Colon (tissue), 2 donors: ENCODE results near the gene NMRK1.
A peak's percentile ranks its signal among the peaks of the same experiment; 100 is the strongest.

Experiments used
- FAIRE-seq: peaks from 2 replicates; lab custom pipeline; 2012; peaks lifted over from hg19 to GRCh38; lab: Jason Lieb, UNC
- donor health status: control.
- donor health status: control.

NMRK1 gene

DNA sequence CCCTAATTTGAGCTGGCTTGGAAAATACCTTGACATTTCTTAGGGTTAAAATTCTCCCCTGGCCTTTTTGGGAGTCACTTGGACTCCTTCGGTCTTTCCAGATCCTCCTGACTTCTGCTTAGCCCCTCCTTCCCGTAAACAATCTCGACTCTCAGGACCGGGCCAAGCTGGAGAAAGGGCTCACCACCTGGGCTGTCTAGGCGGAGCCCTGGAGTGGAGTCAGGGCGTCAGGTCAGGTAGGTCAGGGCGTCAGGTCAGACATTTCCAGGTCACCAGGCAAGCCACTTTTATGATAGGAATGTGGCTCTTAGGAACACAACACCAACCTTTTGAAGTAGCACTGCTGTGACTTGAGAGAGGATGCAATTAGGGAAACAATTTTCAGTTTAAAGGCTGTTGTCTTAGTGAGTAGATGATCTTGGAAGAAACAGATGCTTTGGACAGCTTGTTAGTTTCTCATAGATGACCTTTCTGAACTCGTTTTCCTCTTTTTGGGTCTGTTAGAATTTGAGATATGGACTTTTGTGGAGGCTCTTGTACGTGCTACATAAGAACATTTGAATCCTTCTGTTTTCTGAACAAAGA, 13.1 kb upstream of the NMRK1 start:
- no peak for FAIRE-seq

DNA sequence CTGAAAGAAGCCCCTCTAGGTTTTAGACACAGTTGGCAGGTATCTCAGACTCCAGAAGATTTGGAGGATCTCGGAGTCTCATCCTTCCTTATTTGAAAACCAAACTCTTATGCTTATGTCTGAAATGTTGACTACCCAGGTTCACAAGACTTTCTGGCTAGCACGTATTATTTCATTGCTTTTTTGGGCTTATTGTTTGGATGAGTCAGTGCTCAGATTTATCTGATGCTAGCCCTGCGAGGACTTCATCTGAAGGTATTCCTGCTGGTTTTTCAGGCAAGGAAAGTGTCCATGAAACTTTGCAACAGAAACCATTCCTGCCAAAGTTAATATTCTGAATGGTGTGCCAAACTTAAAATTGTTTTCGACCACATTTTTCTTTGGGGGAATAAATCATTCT, 8.8 kb upstream of the NMRK1 start:
- FAIRE-seq = no peak

DNA sequence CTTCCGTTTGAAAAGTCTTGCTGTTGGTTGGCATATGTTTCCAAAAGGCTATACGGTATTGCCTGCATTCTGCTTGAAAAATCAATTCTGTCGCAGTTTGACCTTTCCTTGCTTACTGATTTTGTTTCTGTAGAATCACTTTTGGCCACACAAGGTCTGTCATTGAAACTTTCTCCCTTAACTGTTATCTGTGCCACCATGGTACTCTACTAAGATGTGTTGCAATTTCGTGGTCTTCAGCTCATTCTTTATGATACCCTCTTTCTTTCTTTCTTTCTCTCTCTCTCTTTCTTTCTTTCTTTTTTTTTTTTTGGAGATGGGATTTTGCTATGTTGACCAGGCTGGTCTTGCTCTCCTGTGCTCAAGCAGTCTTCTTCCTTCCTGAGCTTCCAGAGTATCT, 4.8 kb upstream of the NMRK1 start:
- FAIRE-seq = no peak

- FAIRE-seq = no peak
Observed at GRCh38 chr9:75090579-75090978, 2.6 kb upstream of the NMRK1 start.

DNA sequence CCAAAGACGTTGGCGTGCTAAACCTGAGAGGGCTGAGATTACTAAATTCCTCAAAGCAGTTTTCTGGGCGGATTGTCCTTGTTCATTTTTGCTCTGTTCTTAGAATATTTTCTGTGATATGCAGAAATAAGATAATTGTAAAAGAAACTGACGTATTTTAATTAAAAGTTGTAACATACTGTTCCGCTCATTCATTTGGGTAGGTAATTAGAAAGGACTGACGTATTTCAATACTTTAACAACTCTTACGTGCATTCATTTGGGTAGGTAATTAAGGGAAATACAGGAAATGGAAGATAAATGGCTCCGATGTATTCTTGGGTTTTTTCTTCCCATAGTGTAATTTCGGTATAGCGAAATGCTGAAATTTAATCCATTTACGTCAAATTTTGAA, 1.4 kb upstream of the NMRK1 start:
- no peak for FAIRE-seq

- FAIRE-seq = no peak
Observed at GRCh38 chr9:75088646-75089372, 854 bp upstream of the NMRK1 start.

- FAIRE-seq = no peak
Observed at GRCh38 chr9:75087289-75087823, 599 bp downstream of the NMRK1 start.

DNA sequence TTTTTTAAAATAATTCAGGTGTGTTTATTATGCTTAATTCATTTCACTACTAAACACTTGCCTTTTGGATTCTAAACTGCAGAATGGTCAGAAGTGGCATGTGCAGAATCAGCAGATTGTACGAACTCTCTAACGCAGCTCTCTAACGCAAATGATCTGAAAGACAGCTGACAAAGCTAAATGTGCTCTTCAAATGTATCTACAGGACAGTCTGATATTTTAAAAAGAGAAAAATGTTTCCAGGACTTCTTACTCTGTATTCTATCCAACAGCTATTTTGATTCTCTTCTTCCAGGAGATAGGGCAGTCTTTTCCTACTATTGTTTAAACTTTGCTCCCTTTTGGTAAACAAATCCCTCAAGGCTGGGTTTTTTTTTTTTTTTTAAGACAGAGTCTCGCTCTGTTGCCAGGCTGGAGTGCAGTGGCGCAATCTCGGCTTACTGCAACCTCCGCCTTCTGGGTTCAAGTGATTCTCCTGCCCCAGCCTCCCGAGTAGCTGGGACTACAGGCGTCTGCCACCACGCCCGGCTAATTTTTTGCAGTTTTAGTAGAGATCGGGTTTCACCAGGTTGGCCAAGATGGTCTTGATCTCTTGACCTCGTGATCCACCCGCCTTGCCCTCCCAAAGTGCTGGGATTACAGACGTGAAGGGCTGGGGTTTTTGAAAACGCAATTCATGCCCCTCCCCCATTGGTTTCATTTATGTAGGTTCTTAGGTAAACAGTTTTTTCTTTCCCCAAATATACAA, 1.2 kb downstream of the NMRK1 start:
- no peak for FAIRE-seq

DNA sequence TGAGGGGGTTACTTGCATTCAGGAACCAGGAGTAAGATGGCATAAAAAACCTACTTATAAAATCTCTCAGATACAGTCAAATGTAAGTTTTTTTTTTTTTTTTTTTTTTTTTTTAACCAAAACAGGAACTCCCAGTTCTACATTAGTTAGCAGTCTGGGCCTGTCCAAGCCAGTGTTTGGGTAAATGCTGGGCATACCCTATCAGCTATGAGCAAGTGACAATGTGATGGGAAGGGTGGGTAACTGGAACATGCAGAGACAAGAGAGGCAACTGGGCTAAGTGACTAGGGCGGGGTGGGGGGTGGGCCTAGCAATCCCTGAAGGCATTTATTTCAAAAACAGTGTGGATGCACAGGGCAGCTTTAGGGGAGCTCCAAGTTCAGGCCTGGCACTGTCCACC, 2.3 kb downstream of the NMRK1 start:
- no peak for FAIRE-seq

- FAIRE-seq = no peak
Observed at GRCh38 chr9:75084081-75084672, 3.8 kb downstream of the NMRK1 start.

- FAIRE-seq = no peak
Observed at GRCh38 chr9:75083188-75083970, 4.6 kb downstream of the NMRK1 start.

GRCh38 chr9:75081632-75082031, 6.3 kb downstream of the NMRK1 start:
- FAIRE-seq = no peak

GRCh38 chr9:75072895-75073294, 15.1 kb downstream of the NMRK1 start:
- FAIRE-seq = no peak

GRCh38 chr9:75071530-75072122, 16.3 kb downstream of the NMRK1 start:
- FAIRE-seq = peak; percentile 62

GRCh38 chr9:75069171-75069570, 18.8 kb downstream of the NMRK1 start:
- FAIRE-seq = no peak

- no peak for FAIRE-seq
Observed at GRCh38 chr9:75067894-75068293, 20.1 kb downstream of the NMRK1 start.

DNA sequence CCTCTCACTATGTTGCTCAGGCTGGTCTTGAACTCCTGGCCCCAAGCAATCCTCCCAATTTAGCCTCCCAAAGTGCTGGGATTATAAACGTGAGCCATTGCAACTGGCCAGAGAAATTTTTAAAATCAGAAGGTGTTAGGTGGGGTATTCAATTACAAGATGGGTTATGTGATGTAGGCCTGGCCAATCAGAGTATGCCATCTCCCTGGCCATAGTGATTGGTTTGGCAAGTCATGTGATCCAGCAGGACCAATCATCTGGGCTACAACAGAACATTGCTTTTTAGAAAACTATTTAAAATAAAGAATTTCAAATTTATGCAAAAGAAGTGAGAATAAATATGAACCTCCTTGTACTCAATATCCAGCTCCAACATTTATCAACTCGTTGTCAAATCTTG, 22.4 kb downstream of the NMRK1 start:
- no peak for FAIRE-seq

DNA sequence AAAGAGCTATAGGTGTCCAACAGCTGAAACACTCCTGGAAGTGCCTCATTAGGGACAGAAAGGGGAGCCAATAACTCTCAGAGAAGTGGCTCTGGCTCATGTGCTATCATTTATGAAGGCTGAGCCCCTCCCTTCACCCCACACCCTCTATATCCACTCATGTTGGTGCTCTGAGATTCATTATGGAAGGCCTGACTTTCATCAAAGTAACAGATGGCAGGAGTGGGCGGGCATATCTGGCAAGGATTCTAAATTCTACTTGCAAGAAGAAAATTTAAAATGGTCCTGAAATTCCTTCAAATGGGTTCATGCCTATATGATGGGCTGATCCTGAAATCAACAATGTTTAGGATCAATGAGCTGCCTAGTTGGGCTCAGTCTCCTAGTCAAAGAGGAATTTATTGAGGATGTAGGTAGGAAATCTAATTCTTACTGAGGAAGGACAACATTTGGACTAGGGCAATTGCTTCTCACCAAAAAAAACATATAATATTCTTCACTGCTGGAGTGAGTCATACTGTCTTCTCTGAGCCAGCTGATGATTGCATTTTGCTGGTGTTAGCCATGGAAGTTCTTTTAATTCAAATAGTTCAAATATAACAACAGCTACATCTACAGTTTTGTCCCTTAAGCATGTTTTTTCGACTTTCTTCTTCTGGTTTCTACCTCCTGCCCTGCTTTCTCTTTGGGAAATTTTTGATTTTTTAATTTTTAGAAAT, 23.5 kb downstream of the NMRK1 start:
- FAIRE-seq = no peak

GRCh38 chr9:75063556-75064305, 24.2 kb downstream of the NMRK1 start:
- peak; percentile 5 for FAIRE-seq

DNA sequence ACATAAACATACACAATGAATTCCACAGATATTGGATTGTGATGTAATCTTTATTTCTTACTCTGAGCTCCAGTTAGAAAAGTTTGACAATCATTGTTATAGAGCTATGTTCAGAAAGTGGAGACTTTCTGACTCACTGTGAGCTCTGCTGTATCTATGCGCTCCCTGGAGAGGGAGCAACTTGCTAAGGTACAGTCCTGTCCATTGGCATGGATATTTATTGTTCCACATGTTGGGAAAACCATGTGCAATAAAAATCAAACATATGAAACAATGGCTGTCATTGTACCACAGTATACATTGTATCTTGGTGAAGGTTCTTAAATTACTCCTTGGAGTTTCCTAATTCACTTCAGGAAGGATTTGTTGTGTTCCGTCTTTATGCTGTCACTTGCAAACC, 26.8 kb downstream of the NMRK1 start:
- no peak for FAIRE-seq
